Measurements from ENCODE around the gene TMEM121.

TMEM121 gene

DNA sequence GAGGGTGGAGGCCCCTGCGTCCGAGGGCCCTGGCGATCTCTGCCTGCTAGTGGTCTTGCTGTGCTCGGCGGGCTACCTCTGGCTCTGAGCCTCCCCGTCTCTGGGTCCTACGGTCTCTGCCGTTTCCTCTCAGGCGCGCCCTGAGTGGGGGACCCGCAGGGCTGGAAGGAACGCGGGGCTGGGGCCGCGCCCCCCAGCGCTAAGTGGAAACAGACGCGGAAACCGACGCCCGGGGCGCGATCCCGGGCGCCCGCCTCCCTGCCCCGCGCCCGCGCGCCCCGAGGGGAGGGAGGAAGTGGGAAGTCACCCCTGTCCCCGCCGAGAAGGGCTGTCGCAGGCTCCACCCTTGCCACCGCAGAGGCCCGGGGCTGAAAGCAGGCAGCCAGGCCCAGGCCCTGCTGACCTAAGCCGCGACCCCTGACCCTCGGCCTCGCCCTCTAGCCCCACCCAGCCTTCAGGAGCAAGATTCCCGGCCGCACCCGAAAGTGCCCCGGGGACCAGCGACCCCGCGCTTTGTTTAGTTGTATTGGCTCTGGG lies 38.9 kb upstream of the TMEM121 start:
- DNase-seq (ENCODE audit: low read depth in 2 of 2): peak in 1 of 2 donors; percentile 49

DNA sequence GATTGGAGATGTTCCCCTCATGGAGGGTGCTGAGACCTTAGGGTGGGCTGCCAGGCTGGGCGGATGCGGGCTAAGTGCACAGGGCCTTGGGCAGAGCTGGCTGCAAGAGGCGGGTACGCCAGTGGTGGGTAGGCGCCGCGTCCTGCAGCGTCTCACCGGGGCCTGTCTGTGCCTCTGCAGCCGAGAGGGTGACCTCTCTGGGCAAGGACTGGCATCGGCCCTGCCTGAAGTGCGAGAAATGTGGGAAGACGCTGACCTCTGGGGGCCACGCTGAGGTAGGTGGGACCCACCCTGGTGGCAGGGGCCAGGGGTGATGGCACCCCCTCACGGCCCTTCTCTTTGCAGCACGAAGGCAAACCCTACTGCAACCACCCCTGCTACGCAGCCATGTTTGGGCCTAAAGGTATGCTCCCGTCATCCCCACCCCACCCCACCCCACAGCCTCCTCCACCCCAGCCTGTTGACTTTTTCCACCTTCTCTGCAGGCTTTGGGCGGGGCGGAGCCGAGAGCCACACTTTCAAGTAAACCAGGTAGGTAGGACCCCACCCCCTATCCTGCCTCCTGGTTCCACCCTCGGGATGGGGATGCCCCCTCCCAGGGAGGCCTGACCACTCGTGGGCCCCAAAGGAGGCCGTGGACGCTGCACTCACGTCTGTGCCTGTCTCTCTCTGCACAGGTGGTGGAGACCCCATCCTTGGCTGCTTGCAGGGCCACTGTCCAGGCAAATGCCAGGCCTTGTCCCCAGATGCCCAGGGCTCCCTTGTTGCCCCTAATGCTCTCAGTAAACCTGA lies 38.2 kb upstream of the TMEM121 start:
- no peak for DNase-seq (ENCODE audit: low read depth in 2 of 2)

DNA sequence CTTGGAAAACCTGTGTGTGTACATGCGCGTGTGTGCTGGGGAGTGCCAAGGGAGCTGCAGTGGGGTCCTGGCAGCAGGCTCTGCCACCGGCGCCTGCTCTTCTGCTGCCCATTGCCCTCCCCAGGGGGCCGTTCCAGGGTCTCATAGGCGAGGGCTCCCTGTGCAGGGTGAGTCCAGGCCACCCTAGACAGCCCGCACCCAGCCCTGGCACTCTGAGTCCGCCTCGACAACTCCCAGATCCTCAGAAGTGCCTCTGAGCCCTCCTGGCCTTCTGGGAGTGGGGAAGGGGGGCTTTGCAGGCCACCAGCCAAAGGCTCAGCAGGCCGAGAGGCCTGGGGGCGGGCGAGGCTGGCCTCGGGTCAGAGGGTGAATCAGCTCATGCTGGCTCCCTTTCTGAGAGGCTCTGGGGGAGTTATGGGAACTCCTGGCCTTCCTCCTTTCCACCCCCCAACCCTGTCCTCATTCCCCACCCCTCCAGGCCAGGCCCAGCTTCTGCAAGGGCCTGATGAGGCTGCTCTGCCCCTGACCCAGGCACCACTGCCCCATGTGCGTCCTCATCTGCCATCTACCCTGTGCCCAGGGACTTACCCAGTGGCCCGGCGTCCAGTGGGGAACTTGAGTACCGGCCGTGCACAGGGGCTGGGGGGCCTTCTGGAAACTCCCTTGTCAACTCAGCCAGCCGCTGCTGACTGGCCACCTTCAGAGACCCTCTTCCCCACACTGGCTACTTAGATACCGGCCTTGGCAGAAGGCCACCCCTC lies 37.4 kb upstream of the TMEM121 start:
- no peak for DNase-seq (ENCODE audit: low read depth in 2 of 2)

DNA sequence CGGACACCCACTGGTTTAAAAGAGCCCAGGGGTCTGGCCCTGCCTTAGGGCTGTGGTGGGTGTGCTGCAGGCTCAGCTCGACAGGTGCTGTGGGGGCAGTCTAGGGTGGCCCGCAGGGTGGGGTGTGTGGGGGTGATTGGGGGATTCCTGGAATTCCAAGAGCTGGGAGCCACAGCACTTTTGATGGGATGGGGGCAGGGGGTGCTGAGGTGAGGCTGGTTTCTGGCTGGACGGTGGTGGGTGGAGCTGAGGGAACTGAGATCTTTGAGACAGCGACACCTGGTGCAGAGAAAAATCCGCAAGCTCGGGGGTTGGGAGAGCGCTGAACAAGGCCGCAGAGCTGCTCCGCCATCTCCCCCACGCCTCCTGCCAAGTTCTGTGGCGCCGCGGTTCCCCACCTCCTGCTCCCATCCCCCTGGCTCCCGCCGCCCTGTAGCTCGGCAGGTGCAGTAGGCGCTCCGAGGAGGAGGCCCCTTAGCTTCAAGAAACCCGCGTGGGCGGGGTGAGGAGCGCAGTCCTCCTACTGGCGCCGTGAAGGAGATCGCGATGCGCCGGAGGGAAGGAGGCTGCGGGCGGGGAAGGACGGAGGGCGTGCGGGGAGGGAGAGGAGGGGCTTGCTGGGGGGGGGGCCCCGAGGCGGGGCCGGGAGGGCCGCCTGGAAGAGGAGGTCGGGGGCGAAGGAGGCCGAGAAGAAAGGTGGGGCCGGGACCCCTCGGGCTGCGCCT lies 36.7 kb upstream of the TMEM121 start:
- peak; percentile 77 to 79 for DNase-seq (ENCODE audit: low read depth in 2 of 2)

DNA sequence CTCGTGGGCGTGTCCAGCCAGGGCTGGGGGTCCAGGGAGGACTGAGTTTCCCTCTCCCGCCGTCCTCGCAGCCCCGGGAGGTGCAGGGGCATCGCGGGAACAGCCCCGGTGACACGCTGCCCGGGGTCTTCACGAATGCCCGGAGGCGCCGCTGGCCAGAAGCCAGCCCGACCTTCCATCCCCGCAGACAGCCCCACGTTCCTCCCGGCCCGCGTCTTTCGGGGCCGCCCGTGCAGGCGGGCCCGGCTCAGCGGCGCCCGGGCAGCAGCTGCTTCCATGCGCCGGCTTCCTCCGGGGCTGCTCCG lies 36.2 kb upstream of the TMEM121 start:
- no peak for DNase-seq (ENCODE audit: low read depth in 2 of 2)

DNA sequence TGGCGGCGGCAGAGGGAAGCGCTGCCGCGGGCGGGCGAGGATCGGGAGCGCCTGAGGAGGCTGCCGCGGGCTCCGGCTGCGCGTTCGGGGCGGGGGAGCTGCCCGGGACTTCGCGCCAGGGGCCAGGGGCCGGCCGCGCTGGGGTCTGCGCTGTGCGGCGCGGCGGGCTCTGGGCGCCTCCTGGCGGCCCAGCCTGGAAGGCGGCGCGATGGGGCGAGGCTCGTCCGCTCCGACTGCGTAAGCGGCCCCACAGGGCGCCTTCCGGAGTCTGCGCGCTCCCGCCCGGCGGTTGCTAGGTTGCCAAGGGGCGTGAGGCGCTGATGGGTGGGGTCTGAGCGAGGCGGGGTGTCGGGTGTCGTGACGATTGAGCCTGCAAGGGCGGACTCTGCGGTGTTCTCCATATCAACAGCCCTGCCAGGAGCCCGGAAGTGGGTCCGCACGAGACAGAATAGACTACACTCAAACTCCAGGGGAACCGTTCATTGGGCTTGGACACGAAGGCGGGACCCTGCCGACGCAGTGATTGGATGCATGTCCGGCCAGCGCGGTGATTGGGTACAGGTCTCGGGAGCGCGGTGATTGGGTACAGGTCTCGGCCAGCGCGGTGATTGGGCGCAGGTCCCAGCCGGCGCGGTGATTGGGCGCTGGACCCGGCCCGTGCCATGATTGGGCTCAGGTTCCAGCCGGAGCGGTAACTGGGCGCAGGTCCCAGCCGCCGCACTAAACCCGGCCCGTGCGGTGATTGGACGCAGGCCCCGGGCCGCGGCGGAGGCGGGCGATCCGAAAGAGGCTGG lies 35.6 kb upstream of the TMEM121 start, which contains the start of gene TEDC1:
Gene TEDC1 (plus strand): TSS at position 675 of the 794 bp plus-strand sequence. CDS start 130 bp downstream, outside the sequence.
- DNase-seq (ENCODE audit: low read depth in 2 of 2): peak; percentile 96 to 99

DNA sequence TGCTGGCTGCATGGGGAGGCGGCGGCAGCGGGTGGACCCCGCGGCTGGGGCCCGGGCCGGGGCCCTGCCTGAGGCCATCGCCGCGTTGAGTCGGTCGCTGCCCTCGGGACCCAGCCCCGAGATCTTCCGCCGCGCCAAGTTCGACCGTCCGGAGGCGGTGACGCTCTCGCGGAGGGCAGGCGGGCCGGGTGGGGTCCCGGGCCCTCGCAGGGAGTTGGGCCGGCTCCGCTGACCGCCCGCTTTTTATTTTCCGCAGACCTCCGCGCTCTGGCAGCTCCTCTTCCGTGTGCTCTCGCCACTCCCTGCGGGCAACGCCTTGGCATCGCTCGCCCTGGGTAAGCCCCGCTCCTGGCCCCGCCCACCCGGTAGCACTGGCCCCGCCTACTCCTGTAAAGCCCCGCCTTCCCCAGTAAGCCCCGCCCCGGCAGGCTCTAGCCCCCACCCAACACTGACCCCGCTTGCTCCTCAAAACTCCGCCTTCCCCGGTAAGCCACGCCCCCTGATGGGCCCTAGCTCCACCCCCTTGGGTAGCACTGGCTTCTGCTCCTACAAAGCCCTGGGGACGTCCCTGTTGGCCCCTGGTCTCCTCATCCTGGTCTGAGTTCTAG lies 34.9 kb upstream of the TMEM121 start:
- DNase-seq (ENCODE audit: low read depth in 2 of 2): peak; percentile 82 to 98

DNA sequence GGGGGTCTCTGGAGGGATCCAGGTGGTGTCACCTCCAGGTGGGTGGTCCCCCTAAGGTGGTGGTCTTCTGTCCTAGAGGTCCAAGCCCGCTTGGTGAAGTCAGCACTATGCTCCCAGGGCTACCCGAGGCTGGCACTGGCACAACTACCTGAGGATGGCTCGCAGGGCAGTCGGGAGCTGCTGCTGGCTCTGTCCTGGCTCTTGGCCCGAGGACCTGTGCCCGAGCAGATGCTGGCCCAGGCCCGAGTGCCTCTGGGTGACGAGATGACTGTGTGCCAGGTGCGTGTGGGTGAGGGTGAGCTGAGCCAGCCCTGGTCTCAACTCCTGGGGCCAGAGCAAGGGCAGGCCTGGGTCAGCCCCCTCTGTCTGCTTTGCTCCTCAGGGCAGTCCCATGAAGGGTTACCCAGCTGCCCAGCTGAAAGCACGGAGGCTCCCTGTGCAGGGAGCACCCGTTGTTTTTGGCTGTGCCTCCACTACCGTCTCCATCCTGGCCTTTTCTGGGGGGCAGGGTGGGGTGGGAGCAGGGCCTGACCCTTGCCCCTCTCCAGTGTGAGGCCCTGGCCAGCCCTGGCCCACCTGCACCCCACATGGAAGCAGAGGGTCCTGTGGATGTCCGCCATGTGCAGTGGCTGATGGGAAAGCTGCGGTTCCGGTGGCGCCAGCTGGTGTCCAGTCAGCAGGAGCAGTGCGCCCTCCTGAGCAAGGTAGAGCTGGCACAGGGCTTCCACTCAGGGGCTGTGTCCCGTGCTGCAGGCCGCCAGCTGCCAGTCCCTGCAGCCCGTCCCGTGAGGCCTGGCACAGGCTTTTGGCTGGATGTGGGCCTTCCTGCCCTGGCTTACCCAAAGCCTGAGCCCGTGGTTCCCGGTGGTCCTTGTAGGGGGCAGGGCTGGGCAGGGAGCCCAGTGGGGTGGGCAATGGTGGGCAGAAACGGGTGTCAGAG lies 34.1 kb upstream of the TMEM121 start:
- no peak for DNase-seq (ENCODE audit: low read depth in 2 of 2)

DNA sequence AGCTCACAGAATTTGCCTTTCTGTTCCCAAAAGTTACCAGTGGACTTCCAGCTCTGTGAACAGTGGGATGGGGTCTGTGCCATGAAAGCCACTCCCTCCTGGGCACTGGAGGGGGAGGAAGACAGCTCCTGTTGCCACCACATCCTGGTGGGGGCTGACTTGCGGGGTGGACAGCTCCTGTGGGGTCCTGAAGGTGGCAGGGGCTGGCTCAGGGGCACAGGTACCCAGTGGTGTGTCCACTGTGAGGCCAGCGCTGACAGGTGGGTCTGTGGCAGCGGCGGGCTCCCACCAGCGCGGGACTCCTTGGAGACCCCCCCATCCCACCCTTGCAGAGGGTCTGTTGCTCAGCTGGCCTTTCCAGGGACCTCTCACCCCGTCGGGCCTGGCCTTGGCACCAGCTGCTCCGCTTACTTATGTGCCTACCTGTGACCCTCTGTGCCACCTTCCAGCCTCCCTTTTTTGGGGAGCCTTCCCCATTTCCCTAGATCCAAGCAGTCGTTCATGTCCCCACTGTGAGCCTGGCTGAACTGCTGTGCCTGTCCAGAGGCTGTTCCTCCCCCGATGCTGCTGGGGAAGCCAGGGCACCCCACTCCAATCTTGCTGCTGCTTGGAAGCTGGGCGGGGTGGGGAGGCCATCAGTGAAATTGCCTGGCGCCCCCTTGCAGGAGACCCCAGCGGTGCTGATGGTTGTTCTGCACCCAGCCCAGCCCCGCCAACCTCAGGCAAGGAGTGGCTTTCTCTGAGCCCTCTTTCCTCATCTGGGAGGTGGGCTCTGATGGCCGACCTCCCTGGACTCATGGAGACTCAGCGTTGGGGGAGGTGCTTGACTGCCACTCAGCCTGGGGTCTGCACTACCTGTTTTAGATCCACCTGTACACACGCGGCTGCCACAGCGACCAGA lies 33.2 kb upstream of the TMEM121 start:
- DNase-seq (ENCODE audit: low read depth in 2 of 2): no peak

DNA sequence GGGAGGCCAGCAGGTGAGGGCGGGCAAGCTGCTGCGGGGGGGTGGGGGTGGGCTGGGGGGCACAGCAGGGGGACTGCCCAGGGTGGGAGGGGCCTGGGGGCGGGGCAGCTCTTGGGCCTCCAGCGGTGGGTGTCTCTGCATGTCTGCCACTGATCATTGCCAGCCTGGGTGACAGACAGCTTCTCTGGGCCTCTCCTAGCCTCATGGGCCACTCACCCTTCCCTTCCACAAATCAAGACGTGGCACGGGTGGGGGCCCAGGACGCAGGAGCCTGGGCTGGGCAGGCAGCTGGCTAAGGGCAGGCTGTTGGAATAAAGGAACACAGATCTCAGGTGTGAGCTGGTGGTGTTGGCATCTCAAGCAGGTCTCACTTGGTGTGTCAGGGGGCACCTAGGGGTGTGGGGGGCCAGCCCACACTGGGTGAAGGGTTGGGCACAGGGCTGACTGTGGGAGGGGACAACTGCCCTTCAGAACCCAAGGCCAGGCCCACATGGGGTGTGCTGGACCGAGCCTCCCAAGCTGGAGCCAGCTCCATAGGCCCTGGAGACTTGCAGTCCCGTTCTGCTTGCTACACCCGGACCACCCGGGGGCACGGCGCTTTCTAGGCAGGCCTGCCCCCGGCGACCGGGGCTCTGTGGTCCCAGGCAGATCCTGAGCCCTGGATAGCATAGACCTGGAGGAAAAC lies 32.3 kb upstream of the TMEM121 start:
- no peak for DNase-seq (ENCODE audit: low read depth in 2 of 2)

DNA sequence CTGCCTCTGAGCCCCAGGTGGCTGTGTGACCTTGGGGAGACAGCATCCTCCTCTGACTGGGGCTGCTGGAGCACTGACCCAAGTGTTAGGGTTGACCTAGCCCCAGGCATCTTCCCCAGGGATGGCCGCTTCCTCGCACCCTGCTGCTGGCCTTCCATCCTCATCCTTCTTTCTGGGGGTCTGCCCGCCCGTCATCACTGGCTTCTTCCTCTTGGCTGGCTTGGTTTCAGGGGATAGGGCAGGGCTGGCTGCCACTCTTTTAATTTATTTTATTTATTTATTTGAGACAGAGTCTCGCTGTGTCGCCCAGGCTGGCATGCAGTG lies 31.8 kb upstream of the TMEM121 start:
- DNase-seq (ENCODE audit: low read depth in 2 of 2): no peak

DNA sequence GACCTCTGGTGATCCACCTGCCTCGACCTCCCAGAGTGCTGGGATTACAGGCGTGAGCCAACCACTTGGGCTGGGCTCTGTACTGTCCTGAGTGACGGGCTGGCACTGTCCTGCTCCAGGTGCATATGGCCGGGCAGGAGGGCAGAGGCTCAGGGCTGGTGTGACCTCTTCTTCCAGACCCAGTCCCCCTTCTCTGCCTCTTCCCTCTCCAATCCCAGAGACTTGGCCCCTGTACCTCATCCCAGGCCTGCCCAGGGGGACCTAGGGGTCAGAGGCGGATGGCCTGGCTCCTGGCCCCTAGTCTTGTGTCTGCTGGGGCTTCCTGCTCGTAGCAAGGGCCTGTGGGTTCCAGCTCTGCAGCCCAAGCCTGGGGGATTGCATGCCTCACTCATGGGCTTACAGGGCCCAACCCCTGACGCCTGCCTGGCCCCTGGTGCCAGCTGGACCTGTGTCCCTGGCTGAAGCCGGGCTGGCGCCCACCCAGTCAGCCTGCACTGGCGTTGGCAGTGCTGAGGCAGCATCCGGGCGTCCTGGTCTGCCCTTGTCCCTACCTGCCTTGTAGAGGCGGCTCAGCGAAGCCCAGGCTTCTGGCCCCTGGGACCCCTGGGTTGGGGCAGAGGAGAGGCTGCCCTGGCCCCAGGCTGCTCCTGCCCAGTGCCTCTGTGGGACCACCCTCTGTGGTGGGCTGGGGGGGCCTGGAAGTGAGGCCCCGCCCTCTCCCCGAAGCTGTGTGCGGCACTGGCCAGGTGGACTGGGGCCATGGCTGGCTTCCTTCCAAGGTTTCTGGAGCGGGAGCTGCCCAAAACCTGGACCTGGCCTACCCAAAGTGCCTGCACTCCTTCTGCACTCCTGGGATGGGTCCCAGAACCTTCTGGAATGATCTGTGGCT lies 31.0 kb upstream of the TMEM121 start:
- no peak for DNase-seq (ENCODE audit: low read depth in 2 of 2)

DNA sequence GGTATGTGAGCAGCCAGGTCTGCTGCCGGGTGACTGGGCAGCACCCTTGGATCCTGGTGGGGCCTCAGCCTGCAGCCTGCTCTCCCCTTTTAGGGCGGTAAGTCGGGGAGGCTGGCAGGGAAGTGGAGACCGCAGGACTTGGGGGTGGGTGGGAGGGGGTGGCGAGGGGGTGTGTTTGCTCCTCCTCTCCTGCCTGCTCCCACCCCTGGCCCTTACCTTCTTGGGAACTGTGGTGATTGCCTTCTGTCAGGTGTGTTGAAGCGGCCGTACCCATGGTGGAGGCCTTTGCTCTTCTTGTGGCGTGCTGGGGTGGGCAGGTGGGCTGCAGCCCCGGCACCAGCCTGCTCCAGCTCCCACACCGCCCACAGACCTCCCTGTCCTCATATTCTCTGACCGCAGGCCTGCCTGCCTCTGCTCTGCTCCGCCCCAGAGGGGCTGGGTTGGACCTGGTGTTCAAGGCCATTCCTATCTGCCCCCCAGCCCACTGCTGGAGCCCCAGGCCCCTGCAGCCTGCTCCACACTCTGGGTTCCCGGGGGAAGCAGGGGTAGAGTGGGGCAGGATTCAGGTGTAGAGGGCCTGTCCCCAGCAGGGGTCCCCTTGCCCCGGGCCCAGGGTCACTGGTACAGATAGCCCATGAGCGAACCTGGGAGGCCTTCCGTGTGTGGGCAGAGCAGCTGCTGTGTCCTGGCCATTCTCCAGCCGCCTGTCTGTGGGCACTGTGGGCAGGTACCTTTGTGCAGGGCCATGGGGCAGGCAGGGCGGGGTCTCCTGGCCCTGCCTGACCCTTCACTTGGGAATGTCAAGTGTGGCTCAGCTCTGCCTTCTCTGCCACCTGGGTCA lies 30.2 kb upstream of the TMEM121 start:
- no peak for DNase-seq (ENCODE audit: low read depth in 2 of 2)

DNA sequence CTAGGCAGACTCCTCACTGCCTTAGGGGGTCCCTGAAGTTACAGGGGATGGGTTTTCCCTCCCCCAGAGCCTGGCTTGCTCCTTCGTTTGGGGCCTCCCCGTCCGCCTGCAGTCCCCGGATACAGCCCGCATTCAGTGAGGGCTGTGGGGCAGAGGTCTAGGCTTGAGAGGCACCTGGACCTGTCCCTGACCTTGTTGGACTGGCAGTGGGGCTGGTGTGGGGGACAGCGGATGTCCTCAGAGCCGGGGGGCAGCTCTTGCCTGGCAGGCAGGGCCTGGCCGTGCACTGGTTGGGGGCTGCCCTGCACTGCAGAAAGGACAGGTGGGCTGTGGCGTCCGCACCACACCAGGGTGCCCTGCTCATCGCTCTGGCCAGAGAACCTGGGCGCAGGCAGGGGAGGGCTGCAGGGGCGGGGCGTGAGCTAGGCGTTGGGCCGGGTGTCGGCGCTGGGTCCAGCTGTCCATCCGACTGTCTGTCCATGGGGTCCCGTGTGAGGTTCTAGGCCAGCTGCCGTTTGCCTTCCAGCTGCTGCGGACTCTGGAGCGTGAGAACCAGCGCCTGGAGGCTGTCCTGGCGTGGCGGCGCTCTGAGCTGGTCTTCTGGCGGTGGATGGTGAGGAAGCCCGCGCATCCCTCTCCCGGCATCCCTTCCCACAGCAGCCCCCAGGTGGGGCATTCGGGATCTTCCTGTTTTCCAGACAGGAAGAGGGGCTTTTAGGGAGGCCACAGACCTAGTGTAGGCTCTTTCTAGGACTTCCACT lies 29.4 kb upstream of the TMEM121 start:
- no peak for DNase-seq (ENCODE audit: low read depth in 2 of 2)

DNA sequence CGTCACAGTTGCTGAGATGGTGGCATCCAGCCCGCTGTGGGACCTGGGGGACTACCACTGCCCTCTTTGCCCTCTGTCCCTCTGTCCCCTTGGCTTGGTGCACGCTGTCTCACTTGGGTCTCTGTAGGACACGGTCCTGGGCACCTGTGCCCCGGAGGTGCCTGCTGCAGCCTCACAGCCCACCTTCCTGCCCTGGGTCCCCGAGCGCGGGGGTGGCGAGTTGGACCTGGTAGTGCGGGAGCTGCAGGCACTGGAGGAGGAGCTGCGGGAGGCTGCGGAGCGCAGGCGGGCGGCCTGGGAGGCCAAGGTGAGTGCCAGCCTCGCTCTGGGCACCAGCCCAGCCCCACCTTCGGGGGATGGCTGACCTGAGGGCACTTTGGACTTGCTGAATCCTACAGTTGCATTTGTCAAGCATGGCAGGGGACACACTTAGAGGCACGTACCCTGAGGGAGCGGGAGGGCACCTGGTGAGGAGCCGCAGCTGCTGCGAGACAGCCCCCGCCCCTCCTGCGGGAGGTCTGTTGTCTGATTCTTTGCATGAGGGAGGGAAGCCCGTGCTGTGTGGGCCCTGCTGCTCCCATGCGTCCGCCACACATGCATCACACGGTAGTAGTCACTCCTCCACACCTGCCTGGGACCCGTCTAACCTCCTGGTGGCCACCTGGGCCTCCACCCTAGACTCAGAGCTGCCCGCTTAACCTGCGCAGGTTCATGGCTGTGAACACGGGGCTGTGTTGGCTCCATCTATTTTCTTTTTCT lies 28.5 kb upstream of the TMEM121 start:
- DNase-seq (ENCODE audit: low read depth in 2 of 2): no peak

Measured in stimulated activated CD4-positive, alpha-beta T cell treated with anti-CD3 and anti-CD28 coated beads, Interleukin-4, amount 100 ng/mL, for 48 hours (primary cell).